OCI-LY7 (cell line): ENCODE measurements around the gene SPTLC2.

Experiments
- EZH2phosphoT487 ChIP-seq: fragments of 200-600 bp; sonication (generic); IDR thresholded peaks from 2 replicates; pipeline ENCODE4 v1.6.1; 2018; ENCODE audit warnings: low read depth, borderline replicate concordance, mild to moderate bottlenecking, mixed run types, antibody characterized with exemption, low read length, moderate library complexity, mixed read lengths
- TF ChIP-seq, protein P1 (sequence below): fragments of 200-600 bp; sonication (generic); conservative IDR thresholded peaks from 2 replicates; pipeline ENCODE4 v1.5.1; 2014; ENCODE audit warnings: mild to moderate bottlenecking, antibody characterized with exemption, low read length, moderate library complexity, mixed read lengths

DNA sequence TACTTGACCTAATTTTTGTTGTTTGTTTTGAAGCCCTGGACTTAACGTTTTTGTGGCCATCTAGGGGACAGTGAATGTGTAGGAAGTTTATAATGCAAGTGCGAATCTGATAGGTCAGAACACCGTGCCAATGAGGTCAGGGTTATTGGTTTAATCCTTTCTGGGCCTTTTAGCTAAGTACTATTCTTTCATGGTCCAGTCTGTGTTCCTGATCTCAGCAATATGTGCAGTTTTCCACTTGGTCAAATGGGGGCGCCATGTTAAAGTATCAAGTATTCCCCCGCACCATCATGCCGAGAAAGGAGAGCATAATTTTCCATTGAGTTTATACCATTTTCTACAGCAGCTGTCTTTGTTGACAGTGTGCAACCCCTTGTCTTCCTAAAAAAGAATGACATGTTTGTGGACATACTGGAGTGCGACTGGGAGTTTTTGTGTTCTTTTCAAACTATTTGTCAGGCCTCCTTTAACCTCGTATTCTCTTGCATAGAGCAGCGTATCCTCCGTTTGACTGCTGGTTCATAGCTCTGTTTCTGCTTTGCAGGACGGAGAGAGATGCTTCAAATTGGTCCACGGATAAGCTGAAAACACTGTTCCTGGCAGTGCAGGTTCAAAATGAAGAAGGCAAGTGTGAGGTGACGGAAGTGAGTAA is 157.2 kb downstream of the SPTLC2 start:
- TF ChIP-seq, protein P1, sequence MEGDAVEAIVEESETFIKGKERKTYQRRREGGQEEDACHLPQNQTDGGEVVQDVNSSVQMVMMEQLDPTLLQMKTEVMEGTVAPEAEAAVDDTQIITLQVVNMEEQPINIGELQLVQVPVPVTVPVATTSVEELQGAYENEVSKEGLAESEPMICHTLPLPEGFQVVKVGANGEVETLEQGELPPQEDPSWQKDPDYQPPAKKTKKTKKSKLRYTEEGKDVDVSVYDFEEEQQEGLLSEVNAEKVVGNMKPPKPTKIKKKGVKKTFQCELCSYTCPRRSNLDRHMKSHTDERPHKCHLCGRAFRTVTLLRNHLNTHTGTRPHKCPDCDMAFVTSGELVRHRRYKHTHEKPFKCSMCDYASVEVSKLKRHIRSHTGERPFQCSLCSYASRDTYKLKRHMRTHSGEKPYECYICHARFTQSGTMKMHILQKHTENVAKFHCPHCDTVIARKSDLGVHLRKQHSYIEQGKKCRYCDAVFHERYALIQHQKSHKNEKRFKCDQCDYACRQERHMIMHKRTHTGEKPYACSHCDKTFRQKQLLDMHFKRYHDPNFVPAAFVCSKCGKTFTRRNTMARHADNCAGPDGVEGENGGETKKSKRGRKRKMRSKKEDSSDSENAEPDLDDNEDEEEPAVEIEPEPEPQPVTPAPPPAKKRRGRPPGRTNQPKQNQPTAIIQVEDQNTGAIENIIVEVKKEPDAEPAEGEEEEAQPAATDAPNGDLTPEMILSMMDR, result peak; percentile 97
- no peak for TF ChIP-seq EZH2phosphoT487
